ENCODE data around the gene TOM1L2. TPM values are rescaled to one million over a fixed set of nuclear protein-coding genes. Genes with fewer than 3 reads are reported as not detected.

TOM1L2 gene
- total RNA-seq, 1 experiment from 2014 or later, result 3.1 TPM

DNA sequence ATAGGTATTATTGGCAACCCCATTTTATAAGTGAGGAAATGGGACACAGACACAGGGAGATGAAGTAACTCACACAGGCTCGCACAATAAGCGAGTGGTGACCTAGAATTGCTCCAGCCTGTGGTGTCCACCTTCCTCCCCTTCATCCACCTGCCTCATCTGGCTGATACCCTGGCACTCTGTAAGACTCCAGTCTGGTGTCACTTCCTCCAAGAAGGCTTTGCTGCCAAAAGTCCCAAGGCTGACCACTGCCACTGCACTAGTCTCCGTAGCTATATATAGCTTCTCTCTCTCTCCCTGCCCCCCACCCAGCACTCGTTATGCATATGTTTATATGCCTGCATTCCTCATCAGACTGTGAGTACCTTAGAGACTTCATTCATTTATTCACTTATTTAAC is 69.3 kb downstream of the TOM1L2 start:
- H3K4me3 ChIP-seq (ENCODE audit: insufficient read depth, low read depth, low read length), result no peak overlapping the region
- H3K27me3 ChIP-seq (ENCODE audit: control insufficient read depth, insufficient read depth, low read length), result no peaks in the 10 kb centered on the region
- peak; percentile 30 for DNase-seq
- H3K36me3 ChIP-seq (replicated peaks; ENCODE audit: control insufficient read depth, insufficient read depth, low read length), result no peaks in the 10 kb centered on the region

DNA sequence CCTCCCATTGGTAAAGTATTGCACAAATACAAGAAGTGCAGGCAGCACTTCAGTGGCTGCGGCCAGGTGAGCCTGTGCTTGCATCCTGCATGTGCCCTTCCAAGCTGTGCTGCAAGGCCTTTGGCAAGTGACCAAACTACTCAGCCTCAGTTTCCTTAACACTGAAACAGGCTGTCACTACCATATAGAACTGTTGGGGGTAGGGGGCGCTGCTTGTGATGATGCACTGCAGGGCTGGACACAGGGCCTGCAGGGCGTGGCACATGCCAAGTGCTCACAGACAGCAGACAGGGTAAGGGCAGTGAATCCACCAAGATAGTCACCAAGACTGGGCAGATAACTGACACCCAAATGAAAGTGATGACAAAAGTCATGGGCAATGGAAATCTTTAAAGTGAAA is 69.8 kb downstream of the TOM1L2 start:
- H3K27me3 ChIP-seq (ENCODE audit: control insufficient read depth, insufficient read depth, low read length), result no peaks in the 10 kb centered on the region
- H3K36me3 ChIP-seq (replicated peaks; ENCODE audit: control insufficient read depth, insufficient read depth, low read length), result no peaks in the 10 kb centered on the region
- no peak overlapping the region for H3K4me3 ChIP-seq (ENCODE audit: insufficient read depth, low read depth, low read length)
- peak; percentile 50 for DNase-seq

DNA sequence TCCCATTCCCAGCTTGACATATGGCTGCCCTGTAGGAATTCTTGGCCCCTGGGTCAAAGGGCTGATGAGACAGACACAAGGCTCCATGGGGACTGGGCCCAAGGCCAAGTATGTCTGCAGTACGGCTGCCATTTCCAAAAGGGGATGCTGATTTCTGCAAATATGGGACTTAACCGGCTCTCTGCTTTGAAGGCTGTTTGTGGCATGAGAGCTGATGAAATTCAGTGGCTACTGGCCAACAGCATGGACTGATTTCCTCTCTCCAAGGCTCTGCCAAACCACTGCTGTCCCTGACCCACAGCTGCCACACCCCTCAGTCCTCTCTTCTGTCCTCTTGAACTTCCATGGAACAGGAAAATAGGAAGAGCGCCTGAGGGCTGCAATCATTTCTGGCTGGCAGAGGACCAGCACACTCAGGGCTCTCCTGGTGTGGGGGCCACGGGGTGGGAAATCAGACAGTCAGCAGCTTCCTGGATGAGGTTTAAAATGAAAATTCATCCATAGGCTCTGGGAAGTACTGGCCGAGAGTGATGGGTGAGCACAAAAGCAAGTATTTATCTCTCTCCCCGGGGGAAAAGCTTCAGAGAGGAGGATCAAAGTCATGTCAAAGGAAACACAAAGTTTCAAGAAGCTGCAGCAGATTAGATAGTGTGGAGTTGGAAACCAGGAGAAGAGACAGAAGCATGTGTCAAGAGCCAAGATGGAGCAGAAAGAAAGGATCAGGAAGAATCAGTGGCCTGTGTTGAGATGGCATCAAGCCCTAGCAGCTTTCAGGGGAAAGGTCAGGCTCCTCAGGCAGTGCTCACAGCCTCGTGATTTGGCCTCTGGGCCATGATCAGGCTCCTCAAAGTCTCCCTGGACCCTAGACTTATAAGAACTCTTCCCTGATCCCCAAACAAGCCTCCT is 71.3 kb downstream of the TOM1L2 start:
- Histone ChIP-seq H3K4me3 (ENCODE audit: insufficient read depth, low read depth, low read length) (no peak overlapping the region), H3K27me3 (ENCODE audit: control insufficient read depth, insufficient read depth, low read length) (no peaks in the 10 kb centered on the region), H3K36me3 (replicated peaks; ENCODE audit: control insufficient read depth, insufficient read depth, low read length) (no peaks in the 10 kb centered on the region)
- DNase-seq, result no peak

DNA sequence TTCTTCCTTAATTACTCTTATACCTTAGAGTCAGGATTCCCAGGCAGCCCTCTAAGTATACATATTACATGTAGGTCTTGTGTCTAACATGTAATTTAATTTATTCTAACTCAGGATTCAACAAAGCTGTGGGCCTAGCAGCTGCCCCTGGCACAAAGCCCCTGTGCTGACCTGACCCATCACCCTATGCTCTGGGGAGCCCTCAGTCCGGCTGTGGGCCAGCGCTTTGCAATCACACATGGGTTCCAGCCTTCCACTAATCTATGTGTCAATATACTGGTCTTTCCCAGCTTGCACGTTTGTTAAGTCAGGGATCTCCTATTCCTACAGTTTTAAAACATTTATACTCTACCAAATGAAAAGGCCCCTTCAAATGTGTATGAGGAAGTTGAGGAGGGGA is 72.7 kb downstream of the TOM1L2 start:
- H3K4me3 ChIP-seq (ENCODE audit: insufficient read depth, low read depth, low read length), result no peak overlapping the region
- no peaks in the 10 kb centered on the region for H3K27me3 ChIP-seq (ENCODE audit: control insufficient read depth, insufficient read depth, low read length)
- DNase-seq, result no peak
- H3K36me3 ChIP-seq (replicated peaks; ENCODE audit: control insufficient read depth, insufficient read depth, low read length), result no peaks in the 10 kb centered on the region

DNA sequence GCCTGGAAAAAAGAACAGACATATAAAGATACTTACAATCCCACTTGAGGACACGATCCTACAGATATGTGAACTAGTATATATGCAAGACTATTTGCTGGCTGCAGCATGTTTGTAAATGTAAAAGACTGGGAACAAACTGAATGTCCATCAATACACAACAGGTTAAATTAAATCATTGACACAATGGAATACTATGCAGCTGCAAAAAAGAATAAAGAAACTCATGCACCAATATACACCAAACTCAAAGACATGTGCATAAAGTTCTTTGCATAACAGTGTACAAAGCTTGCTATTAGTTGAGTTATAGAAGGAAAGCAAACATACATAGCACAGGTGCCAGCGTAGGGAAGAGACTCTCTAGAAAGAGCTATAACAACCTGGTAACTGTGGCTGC is 73.5 kb downstream of the TOM1L2 start:
- H3K27me3 ChIP-seq (ENCODE audit: control insufficient read depth, insufficient read depth, low read length), result no peaks in the 10 kb centered on the region
- DNase-seq, result no peak
- H3K36me3 ChIP-seq (replicated peaks; ENCODE audit: control insufficient read depth, insufficient read depth, low read length), result no peaks in the 10 kb centered on the region
- H3K4me3 ChIP-seq (ENCODE audit: insufficient read depth, low read depth, low read length), result no peak overlapping the region

DNA sequence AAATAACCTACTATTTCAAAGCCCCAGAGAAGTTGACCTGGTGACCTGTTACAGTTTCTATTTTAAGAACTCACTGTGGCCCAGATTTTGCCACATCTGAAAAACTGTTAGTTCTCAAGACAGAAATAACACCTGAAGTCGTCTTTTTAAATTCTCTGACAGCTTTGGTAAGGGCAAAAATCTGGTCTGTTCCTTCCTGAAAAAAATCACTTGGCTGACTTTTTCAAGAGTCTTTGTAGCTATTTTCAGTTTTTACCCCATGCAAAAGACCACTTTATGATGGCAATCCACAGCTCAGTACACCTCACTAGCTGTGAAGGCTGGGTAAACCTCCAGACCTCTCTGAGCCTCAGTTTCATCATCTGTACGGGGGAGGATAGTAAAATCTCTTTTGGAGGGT is 74.8 kb downstream of the TOM1L2 start:
- DNase-seq, result no peak
- H3K36me3 ChIP-seq (replicated peaks; ENCODE audit: control insufficient read depth, insufficient read depth, low read length), result no peaks in the 10 kb centered on the region
- no peak overlapping the region for H3K4me3 ChIP-seq (ENCODE audit: insufficient read depth, low read depth, low read length)
- no peaks in the 10 kb centered on the region for H3K27me3 ChIP-seq (ENCODE audit: control insufficient read depth, insufficient read depth, low read length)

DNA sequence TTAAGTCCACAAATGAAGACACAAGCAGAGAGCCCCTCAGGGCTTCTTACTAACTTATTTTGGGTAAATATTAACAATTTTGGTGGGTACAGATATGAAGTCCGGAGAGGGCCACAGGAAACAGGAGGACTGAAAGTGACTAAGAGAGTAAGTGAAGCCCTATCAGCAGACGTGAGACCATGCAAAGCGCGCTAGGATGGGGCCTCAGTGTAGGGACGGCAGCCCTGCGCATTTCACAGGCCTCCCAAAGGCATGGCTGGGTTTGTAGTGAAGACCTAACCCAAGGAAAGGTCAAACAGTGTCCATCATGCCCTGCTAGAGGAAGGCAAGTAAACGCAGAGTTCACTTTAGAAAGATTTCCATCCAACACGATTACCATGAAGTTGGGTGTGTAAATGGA is 75.5 kb downstream of the TOM1L2 start:
- Histone ChIP-seq H3K4me3 (ENCODE audit: insufficient read depth, low read depth, low read length) (no peak overlapping the region), H3K36me3 (replicated peaks; ENCODE audit: control insufficient read depth, insufficient read depth, low read length) (no peaks in the 10 kb centered on the region), H3K27me3 (ENCODE audit: control insufficient read depth, insufficient read depth, low read length) (no peaks in the 10 kb centered on the region)
- DNase-seq, result no peak

DNA sequence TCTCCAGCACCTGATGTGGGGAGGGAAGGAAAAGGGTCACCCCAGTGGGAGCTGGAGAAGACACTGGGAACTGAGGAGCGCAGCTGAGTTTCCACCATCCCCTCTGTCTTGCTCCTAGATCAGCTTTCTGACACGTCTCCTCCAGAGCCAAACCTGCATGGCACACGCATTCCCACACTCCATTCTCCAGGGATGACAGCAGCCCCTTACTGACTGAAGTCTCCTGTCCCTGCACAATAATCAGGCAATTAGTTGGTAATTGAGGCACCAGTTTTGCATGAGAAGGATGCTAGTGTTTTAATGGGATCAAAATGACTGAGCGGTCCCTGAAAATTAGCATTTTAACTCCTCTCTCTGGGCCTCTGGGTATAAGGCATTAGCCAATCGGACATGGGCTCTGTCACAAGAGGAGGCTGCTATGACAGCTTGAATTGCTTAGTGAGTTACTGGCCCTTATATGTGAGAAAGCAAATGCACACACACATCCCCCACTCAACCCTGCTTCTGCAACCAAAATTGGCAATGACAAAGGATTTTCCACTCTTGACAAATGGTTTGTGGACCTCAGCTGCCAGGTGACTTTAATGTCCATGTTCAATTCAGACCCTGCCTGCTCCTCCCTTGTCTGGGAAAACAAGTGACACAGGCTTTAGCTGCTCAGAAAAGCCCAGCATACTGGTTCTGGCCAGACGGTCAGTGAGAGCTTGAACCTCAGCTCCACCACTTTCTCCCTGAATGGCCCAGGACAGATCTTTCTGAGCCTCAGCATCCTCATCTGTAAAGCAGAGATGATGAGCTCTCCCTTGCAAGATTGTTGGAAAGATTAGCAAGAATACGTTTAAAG is 78.2 kb downstream of the TOM1L2 start:
- no peaks in the 10 kb centered on the region for H3K27me3 ChIP-seq (ENCODE audit: control insufficient read depth, insufficient read depth, low read length)
- no peak for DNase-seq
- no peak overlapping the region for H3K4me3 ChIP-seq (ENCODE audit: insufficient read depth, low read depth, low read length)
- no peaks in the 10 kb centered on the region for H3K36me3 ChIP-seq (replicated peaks; ENCODE audit: control insufficient read depth, insufficient read depth, low read length)

DNA sequence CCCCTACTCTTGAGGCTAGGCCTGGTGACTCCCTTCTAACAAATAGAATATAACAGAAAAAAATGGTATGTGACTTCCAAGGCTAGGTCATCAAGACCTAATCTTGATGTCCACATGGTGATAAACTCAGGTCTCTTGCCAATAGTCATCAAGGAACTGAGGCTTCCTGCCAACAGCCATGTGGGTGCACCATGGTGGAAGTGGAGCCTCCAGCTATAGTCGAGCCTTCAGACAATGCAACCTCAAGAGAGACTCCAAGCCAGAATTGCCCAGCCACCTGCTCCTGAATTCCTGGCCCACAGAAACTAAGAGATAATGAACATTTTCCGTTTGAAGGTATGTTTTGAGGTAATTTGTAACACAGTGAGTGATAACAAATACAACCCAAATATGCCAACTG is 79.5 kb downstream of the TOM1L2 start:
- DNase-seq, result no peak
- Histone ChIP-seq H3K36me3 (replicated peaks; ENCODE audit: control insufficient read depth, insufficient read depth, low read length) (no peaks in the 10 kb centered on the region), H3K4me3 (ENCODE audit: insufficient read depth, low read depth, low read length) (no peak overlapping the region), H3K27me3 (ENCODE audit: control insufficient read depth, insufficient read depth, low read length) (no peaks in the 10 kb centered on the region)

DNA sequence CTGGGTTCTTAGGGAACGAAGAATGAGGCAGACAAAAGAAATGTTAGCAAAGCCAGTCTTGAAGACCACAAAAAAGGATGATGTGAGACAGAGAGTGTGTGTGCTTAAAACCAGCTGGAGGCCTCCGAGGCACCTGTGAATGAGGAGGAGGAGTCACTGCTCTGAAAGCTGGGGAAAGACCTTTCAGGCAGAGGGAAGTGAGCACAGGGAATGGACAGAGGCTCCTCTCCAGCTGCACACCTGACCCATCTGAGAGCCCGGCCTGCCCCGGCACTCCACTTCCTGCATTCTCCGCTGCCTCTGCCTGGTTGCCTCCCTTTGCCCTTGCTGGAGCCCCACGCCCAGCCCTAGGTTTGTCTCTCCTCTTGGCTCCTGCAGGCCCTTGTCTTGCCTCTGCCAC is 80.2 kb downstream of the TOM1L2 start:
- Histone ChIP-seq H3K27me3 (ENCODE audit: control insufficient read depth, insufficient read depth, low read length) (no peaks in the 10 kb centered on the region), H3K36me3 (replicated peaks; ENCODE audit: control insufficient read depth, insufficient read depth, low read length) (no peaks in the 10 kb centered on the region), H3K4me3 (ENCODE audit: insufficient read depth, low read depth, low read length) (no peak overlapping the region)
- DNase-seq, result peak; percentile 55

DNA sequence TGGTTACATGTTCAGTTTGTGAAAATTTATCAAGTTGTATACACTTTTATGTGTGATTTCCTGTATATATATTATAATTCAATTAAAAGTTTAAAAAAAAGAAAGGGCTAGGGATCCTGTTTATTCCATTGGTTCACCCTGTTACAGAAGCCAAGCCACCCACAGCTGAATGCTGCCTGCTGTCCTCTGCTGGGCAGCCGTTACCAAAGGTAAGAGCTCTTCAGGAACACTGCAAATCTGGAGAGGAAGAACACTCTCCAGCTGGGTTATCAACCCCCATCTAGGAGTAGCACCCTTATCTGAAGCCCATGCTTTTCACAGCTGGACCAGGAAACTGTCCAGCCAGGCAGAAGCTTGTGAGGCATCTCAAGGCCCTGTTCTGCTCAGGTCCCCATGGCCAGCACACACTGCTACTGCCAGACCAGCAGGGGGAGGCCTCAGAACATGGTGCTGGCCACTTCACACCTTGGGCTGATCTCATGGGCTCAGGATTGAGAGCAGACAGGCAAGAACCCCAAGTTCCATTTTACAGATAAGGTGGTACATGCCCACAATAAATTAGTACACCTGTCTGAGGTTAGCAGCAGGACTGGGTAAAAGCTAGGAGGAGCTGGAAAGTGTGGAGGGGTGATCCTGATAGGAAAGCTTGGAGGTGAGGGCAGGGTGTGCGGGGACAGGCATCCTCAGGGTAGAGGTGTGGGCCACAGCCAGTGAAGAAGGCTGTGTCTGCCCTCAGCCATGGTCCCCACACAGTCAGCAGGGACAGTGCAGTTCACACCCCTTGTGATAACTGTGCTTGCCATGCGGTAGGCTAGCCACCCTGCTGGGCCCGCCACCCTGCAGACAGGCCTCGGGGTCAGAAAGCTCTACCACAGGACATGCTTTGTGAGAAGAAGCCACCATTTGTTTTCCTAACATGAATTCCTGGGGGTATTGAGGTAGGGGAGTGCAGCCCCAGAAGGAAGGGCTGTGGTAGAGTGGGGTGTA is 81.1 kb downstream of the TOM1L2 start:
- Histone ChIP-seq H3K4me3 (ENCODE audit: insufficient read depth, low read depth, low read length) (no peak overlapping the region), H3K27me3 (ENCODE audit: control insufficient read depth, insufficient read depth, low read length) (no peaks in the 10 kb centered on the region), H3K36me3 (replicated peaks; ENCODE audit: control insufficient read depth, insufficient read depth, low read length) (no peaks in the 10 kb centered on the region)
- peak; percentile 81 for DNase-seq

DNA sequence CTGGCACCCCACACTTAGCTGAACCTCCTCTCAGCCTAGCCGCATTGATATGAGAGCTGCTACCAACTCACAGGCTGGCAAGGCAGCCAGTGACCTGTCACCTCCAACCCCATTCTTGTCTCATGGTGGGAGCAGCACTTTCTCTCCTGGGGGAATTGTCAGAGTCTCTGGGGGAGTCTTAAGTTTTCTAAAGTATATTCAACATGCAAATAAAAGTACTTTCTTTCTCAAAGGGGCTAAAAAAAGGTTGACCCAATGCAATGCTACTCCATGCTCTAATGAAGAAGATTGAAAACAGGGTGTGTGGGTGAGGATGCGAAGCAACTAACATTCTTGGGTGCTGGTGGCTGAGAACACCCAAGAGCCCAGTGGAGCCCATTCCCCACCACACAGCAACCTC is 82.3 kb downstream of the TOM1L2 start:
- no peak overlapping the region for H3K4me3 ChIP-seq (ENCODE audit: insufficient read depth, low read depth, low read length)
- H3K27me3 ChIP-seq (ENCODE audit: control insufficient read depth, insufficient read depth, low read length), result no peaks in the 10 kb centered on the region
- no peaks in the 10 kb centered on the region for H3K36me3 ChIP-seq (replicated peaks; ENCODE audit: control insufficient read depth, insufficient read depth, low read length)
- DNase-seq, result no peak

DNA sequence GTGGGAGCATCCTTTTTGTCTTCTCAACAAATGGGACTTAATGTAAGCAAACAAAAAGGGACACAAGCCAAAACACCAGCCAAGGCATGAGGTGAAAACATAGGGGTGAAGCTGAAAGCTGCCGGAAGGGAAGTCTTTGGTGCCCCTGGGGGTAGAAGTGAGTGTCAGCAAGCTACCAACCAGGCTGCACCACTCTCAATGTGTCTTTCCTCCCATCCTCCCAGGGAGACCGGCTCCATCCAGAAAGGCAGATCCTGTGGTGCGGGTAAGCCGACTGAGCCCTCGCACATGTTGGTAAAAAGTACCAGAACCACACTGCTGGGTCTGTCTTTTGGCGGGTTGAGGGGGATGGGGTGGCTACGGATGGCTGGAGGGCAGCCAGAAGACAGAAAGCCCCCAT is 83.4 kb downstream of the TOM1L2 start:
- DNase-seq, result peak; percentile 90
- Histone ChIP-seq H3K27me3 (ENCODE audit: control insufficient read depth, insufficient read depth, low read length) (no peaks in the 10 kb centered on the region), H3K4me3 (ENCODE audit: insufficient read depth, low read depth, low read length) (no peak overlapping the region)

DNA sequence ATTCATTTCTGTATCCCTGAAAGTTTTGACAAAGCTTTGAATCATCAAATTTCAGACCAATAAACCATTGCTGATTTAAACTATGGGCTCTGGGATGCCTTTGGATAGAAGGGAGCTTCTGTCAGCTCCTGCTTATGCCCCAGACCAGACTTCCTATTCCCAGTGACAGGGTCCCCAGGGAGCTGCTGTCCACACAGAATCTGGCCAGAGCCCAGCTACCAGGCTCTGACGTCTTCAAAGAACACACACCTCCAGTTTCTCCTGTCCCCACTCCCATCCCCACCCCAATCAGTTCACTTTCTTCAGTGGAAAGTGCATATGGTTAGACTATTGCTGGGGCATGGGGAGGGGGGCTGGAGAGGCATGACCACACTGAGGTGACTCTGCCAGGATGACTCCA is 83.8 kb downstream of the TOM1L2 start:
- DNase-seq, result no peak
- H3K27me3 ChIP-seq (ENCODE audit: control insufficient read depth, insufficient read depth, low read length), result no peaks in the 10 kb centered on the region
- H3K4me3 ChIP-seq (ENCODE audit: insufficient read depth, low read depth, low read length), result no peak overlapping the region
- no peaks in the 10 kb centered on the region for H3K36me3 ChIP-seq (replicated peaks; ENCODE audit: control insufficient read depth, insufficient read depth, low read length)

More for the DNA sequence above, 83.4 kb downstream of the TOM1L2 start:
- no peaks in the 10 kb centered on the region for H3K36me3 ChIP-seq (replicated peaks; ENCODE audit: control insufficient read depth, insufficient read depth, low read length)

All from H7 (cell line).